Mammary microvascular endothelial cell (primary cell): ENCODE results near the gene SPEG. TPM values are rescaled to one million over a fixed set of nuclear protein-coding genes. Genes with fewer than 3 reads are reported as not detected.

Experiments used
- total RNA-seq: library from RNA; depleted of rRNA; stranded (reverse); fragments of >200 nt; gene quantifications from 2 replicates; pipeline ENCODE4 v1.2.3, GENCODE V29; 2015

Gene SPEG
- 0.05 TPM in 1 of 2 replicates, not detected in the other for total RNA-seq

GRCh38 chr2:219434718-219435525 lies at the start of gene SPEG:
Gene SPEG, plus strand, starts transcription at chr2:219434843. Its CDS starts 135 bp downstream, at chr2:219434978.

GRCh38 chr2:219387306-219388120 lies 47.1 kb upstream of the SPEG start, which contains the start of gene DNPEP:
Gene DNPEP, minus strand, starts transcription at chr2:219387912. Its CDS starts 118 bp downstream, at chr2:219387794.

GRCh38 chr2:219418155-219419011 lies 16.3 kb upstream of the SPEG start, which contains the start of gene DES:
Gene DES, plus strand, starts transcription at chr2:219418377. Its CDS starts 86 bp downstream, at chr2:219418463.

GRCh38 chr2:219498280-219499057 lies 63.8 kb downstream of the SPEG start, which contains the start of gene GMPPA:
Gene GMPPA, plus strand, starts transcription at chr2:219498891. Its CDS starts 1,085 bp downstream, at chr2:219499976.

GRCh38 chr2:219514196-219514761 lies 79.6 kb downstream of the SPEG start, which contains the start of gene ASIC4:
Gene ASIC4, plus strand, starts transcription at chr2:219514482. Its CDS starts 243 bp downstream, at chr2:219514725.

GRCh38 chr2:219543596-219544358 lies 109.1 kb downstream of the SPEG start, which contains the start of the genes CHPF and TMEM198:
Gene CHPF, minus strand, starts transcription at chr2:219543809. Its CDS starts 271 bp downstream, at chr2:219543538.
Gene TMEM198, plus strand, starts transcription at chr2:219544028. Its CDS starts 700 bp downstream, at chr2:219544728.

Other genes with a start within 250 kb of the SPEG start
- gene ZFAND2B, start 228.1 kb upstream of the SPEG start, total RNA-seq = 24.4 and 30.4 TPM in 2 replicates
- 15.5 and 15.6 TPM in 2 replicates for gene ABCB6, start 215.9 kb upstream of the SPEG start, total RNA-seq
- gene ATG9A, start 205.2 kb upstream of the SPEG start, total RNA-seq = 48.8 and 71.1 TPM in 2 replicates
- 13.6 and 16.9 TPM in 2 replicates for gene ANKZF1, start 205.0 kb upstream of the SPEG start, total RNA-seq
- gene GLB1L, start 189.4 kb upstream of the SPEG start, total RNA-seq = 4.5 and 7.5 TPM in 2 replicates
- 9.6 and 11.7 TPM in 2 replicates for gene STK16, start 189.4 kb upstream of the SPEG start, total RNA-seq
- not detected in 2 replicates for gene TUBA4B, start 181.6 kb upstream of the SPEG start, total RNA-seq
- 13.6 and 22.3 TPM in 2 replicates for gene TUBA4A, start 180.9 kb upstream of the SPEG start, total RNA-seq
- 11.6 and 17.8 TPM in 2 replicates for gene DNAJB2, start 155.5 kb upstream of the SPEG start, total RNA-seq
- gene PTPRN, start 125.4 kb upstream of the SPEG start, total RNA-seq = not detected in 2 replicates
- gene RESP18, start 102.1 kb upstream of the SPEG start, total RNA-seq = not detected in 2 replicates
- gene DNPEP, start 46.9 kb upstream of the SPEG start, total RNA-seq = 46.8 and 54.5 TPM in 2 replicates
- not detected in 2 replicates for gene DES, start 16.5 kb upstream of the SPEG start, total RNA-seq
- 35.7 and 45.9 TPM in 2 replicates for gene GMPPA, start 64.0 kb downstream of the SPEG start, total RNA-seq
- not detected in 2 replicates for gene ASIC4, start 79.6 kb downstream of the SPEG start, total RNA-seq
- gene CHPF, start 109.0 kb downstream of the SPEG start, total RNA-seq = 0.27 and 0.44 TPM in 2 replicates
- not detected in 2 replicates for gene TMEM198, start 109.2 kb downstream of the SPEG start, total RNA-seq
- gene OBSL1, start 136.7 kb downstream of the SPEG start, total RNA-seq = 2.2 and 2.8 TPM in 2 replicates
- not detected in 2 replicates for gene INHA, start 137.5 kb downstream of the SPEG start, total RNA-seq
- 11.6 and 16.8 TPM in 2 replicates for gene STK11IP, start 163.0 kb downstream of the SPEG start, total RNA-seq
- not detected in 2 replicates for gene SLC4A3, start 192.8 kb downstream of the SPEG start, total RNA-seq